Measurements from ENCODE around the gene ZNF197. TPM values are rescaled to one million over a fixed set of nuclear protein-coding genes. Genes with fewer than 3 reads are reported as not detected.

ZNF197 gene
- total RNA-seq, 4 donors from 2014 or later: 4.8 to 11.6 (median 6.8) TPM

DNA sequence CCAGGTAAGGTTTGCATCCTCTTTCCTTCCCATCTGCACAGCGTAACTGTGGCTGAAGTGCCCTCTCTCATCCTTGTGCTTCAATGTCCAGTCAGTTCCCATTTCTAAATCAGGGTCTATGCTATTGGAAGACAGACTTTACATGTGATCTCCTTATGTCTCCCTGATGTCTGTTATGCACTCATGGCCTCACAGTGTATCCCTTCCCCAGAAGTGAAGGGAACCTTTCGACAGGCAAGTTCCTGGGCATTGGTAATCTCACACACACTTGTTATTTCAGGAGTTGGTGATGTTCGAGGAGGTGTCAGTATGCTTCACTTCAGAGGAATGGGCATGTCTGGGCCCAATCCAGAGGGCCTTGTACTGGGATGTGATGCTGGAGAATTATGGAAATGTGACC lies 7.4 kb downstream of the ZNF197 start:
- 94 to 97% methylated on average over 2 to 3 of the region's 3 CpGs for WGBS, 2 donors
- peaks cover 5 to 85% (median 29%) of the 10 kb centered on the region in 3 donors for H3K36me3 ChIP-seq

DNA sequence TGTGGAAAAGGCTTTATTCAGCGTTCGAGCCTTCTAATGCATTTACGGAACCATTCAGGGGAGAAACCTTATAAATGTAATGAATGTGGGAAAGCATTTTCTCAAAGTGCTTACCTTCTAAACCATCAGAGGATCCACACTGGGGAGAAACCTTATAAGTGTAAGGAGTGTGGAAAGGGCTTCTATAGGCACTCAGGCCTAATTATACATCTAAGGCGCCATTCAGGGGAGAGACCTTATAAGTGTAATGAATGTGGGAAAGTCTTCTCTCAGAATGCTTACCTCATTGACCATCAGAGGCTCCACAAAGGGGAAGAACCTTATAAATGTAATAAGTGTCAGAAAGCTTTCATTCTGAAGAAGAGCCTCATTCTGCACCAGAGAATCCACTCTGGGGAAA lies 17.5 kb downstream of the ZNF197 start:
- 95 to 100% methylated on average over 4 of the region's 4 CpGs for WGBS, 2 donors
- TF ChIP-seq, protein P1, sequence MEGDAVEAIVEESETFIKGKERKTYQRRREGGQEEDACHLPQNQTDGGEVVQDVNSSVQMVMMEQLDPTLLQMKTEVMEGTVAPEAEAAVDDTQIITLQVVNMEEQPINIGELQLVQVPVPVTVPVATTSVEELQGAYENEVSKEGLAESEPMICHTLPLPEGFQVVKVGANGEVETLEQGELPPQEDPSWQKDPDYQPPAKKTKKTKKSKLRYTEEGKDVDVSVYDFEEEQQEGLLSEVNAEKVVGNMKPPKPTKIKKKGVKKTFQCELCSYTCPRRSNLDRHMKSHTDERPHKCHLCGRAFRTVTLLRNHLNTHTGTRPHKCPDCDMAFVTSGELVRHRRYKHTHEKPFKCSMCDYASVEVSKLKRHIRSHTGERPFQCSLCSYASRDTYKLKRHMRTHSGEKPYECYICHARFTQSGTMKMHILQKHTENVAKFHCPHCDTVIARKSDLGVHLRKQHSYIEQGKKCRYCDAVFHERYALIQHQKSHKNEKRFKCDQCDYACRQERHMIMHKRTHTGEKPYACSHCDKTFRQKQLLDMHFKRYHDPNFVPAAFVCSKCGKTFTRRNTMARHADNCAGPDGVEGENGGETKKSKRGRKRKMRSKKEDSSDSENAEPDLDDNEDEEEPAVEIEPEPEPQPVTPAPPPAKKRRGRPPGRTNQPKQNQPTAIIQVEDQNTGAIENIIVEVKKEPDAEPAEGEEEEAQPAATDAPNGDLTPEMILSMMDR (IDR thresholded peaks at IDR 0.05): no peak
- no peak for TF ChIP-seq POLR2A (IDR thresholded peaks at IDR 0.05)

More for the DNA sequence above, 7.4 kb downstream of the ZNF197 start:
- intact Hi-C loops (cut with DNase I): no loop called here
- no peak overlapping the region for H3K4me3 ChIP-seq
- H3K9me3 ChIP-seq: peaks cover 0 to 2% (median 0%) of the 10 kb centered on the region in 3 donors
- TF ChIP-seq, protein P1 (IDR thresholded peaks at IDR 0.05): no peak
- TF ChIP-seq POLR2A (IDR thresholded peaks at IDR 0.05): no peak
- H3K27me3 ChIP-seq: no peaks in the 10 kb centered on the region
- H3K4me1 ChIP-seq: peaks cover 0 to 16% (median 4%) of the 10 kb centered on the region in 3 donors
- no peak overlapping the region for H3K27ac ChIP-seq
- DNase-seq: no peak

DNA sequence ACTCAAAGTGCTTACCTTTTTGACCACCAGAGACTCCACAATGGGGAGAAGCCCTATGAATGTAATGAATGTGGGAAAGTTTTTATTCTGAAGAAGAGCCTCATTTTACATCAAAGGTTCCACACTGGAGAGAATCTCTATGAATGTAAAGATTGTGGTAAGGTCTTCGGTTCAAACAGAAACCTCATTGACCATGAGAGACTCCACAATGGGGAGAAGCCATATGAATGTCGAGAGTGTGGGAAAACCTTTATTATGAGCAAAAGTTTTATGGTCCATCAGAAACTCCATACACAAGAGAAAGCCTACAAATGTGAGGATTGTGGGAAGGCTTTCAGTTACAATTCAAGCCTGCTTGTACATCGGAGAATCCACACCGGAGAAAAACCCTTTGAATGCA lies 18.2 kb downstream of the ZNF197 start:
- no peak for DNase-seq
- H3K4me3 ChIP-seq: peak overlapping the region in 1 of 4 donors; percentile 7
- H3K27me3 ChIP-seq: no peaks in the 10 kb centered on the region
- TF ChIP-seq, protein P1 (IDR thresholded peaks at IDR 0.05): no peak
- TF ChIP-seq POLR2A (IDR thresholded peaks at IDR 0.05): no peak
- no peak overlapping the region for H3K27ac ChIP-seq
- H3K4me1 ChIP-seq: peaks cover 0 to under 1% (median 0%) of the 10 kb centered on the region in 3 donors
- WGBS, 2 donors: 98 to 99% methylated on average over 4 of the region's 4 CpGs
- intact Hi-C loops (cut with DNase I): no loop called here
- peaks cover 13 to 60% (median 20%) of the 10 kb centered on the region in 3 donors for H3K36me3 ChIP-seq
- H3K9me3 ChIP-seq: peaks cover 6 to 63% (median 52%) of the 10 kb centered on the region in 3 donors

More for the DNA sequence above, 17.5 kb downstream of the ZNF197 start:
- H3K27ac ChIP-seq: no peak overlapping the region
- no peaks in the 10 kb centered on the region for H3K4me1 ChIP-seq
- intact Hi-C loops (cut with DNase I): no loop called here
- DNase-seq: no peak
- no peaks in the 10 kb centered on the region for H3K27me3 ChIP-seq
- peaks cover 6 to 70% (median 52%) of the 10 kb centered on the region in 3 donors for H3K9me3 ChIP-seq
- peaks cover 13 to 67% (median 20%) of the 10 kb centered on the region in 3 donors for H3K36me3 ChIP-seq
- H3K4me3 ChIP-seq: no peak overlapping the region

DNA sequence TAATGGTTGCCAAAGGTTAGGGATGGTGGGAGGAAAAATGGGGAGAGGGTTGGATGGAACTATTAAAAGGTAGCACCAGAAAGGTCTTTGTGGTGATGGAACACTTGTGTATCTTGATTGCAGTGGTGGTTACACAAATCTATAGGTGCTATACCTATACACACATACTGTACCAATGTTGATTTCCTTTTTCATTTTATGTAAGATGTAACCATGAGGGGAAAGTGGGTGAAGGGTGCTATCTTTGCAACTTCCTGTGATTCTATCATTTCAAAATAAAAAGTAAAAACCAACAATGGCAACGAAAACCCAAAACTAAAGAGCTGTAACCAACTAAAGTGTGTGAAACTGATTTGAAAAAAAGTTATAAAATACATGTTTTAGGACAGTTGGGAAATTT lies 22.9 kb downstream of the ZNF197 start:
- H3K4me1 ChIP-seq: peaks cover 4 to 18% (median 6%) of the 10 kb centered on the region in 3 donors
- H3K4me3 ChIP-seq: no peak overlapping the region
- no peaks in the 10 kb centered on the region for H3K27me3 ChIP-seq
- TF ChIP-seq, protein P1 (IDR thresholded peaks at IDR 0.05): no peak
- no peak for TF ChIP-seq POLR2A (IDR thresholded peaks at IDR 0.05)
- DNase-seq: no peak
- no peak overlapping the region for H3K27ac ChIP-seq
- 73 to 79% methylated on average over 1 of the region's 1 CpG for WGBS, 2 donors
- intact Hi-C loops (cut with DNase I): no loop called here
- peaks cover 2 to 19% (median 17%) of the 10 kb centered on the region in 3 donors for H3K9me3 ChIP-seq
- peaks cover 0 to 35% (median 10%) of the 10 kb centered on the region in 3 donors for H3K36me3 ChIP-seq

DNA sequence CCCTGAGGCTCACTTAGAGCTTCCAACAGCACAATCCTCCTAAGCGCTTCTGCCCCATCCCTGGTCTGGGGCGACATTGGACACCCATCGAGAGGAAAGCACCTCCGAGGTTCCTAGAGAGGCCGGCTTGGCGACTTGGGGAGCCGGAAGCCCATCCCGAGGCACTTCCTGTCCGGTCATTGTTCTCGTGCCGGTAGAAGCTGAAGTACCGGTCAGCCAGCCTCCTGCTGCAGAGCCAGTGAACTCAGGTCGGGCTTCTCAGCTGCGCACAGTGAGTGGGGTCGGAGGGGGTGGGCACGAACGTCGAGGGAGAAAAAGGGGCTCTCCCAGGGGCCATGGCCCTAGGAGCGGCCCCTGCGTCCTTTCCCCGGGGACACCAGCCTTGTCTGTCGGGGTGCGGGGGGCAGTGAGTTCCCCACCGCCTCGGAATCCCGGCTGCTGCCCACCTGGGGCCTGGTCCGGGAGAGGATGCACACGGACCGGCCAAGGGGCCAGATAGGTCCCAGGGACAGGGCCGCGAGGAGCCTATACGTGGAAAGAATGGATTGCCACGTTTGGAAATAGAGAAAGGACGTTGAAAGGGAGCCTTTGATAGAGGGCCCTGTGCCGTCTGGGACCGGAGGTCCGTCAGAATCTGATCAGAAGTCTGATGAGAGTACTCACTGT lies 23.9 kb downstream of the ZNF197 start, which contains the start of gene ZNF35:
TSS of gene ZNF35 (plus strand) at position 169 of the 666 bp plus-strand sequence. CDS start 2,336 bp downstream, outside the sequence.
- no peak for DNase-seq
- Histone ChIP-seq H3K4me3 (peak within 1 kb of the TSS; percentile 72 to 87 (median 83)), H3K27me3 (no peaks in the 10 kb centered on the region), H3K9me3 (peaks cover 0 to 10% (median 8%) of the 10 kb centered on the region in 3 donors), H3K4me1 (peaks cover 4 to 18% (median 6%) of the 10 kb centered on the region in 3 donors), H3K36me3 (peaks cover 0 to 35% (median 18%) of the 10 kb centered on the region in 3 donors), H3K27ac (peak within 1 kb of the TSS; percentile 69 to 85 (median 78))
- intact Hi-C loops (cut with DNase I): no loop called here
- TF ChIP-seq, protein P1 (IDR thresholded peaks at IDR 0.05): no peak
- 0% methylated on average over 12 of the region's 37 CpGs; no CpG with 5 or more reads in 1 of the 2 donors for WGBS, 2 donors
